Stromal cell of bone marrow (primary cell): Measurements from ENCODE around the gene AFG1L.
"Not testable (repeated sequence)": the region's sequence is repeated elsewhere in the genome, so short reads cannot be mapped to it uniquely, and the experiment has no call there.

Source experiments
- DNase-seq: peaks from one replicate; pipeline ENCODE4 v3.0.0-alpha.2; 2012; ENCODE audit warnings: low read depth

AFG1L gene

DNA sequence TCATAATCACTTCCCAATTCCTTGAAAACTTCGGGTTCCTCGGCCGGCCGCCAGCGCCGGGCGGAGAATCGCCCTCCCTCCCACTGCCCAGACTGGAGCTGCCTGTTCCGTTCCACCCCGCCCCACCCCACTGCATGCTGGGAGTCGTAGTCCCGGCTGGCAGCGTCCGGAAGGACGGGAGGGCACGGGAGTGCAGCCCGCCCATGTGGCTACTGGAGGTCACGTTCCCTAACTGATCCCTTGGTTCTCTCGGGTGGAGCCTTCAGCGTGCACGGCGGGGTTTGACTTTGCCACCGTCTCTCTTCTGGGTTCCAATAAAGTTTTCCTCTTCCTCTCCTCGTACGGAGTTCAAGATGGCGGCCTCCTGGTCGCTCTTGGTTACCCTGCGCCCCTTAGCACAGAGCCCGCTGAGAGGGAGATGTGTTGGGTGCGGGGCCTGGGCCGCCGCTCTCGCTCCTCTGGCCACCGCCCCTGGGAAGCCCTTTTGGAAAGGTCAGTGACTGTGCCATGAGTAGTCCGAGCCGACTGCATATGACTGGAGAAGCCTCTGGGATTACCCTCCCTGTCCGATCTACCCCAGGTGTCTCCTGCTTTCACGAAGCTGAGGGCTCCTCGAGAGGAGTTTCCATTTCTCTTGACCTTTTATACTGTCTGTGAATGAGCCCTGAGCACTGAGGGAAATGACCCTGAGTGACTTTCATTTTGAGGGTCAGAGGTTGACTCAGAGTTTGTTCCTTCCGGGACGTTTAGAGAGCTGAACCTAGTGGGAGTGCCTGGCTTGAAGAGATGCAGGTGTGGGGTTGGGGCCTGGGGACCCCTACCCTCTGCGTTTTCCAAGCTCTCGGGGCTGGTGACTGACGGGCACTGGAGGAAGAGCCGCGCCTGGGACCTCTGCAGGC lies at the start of gene AFG1L:
AFG1L (plus strand) TSS at position 328 of the 899 bp plus-strand sequence; CDS start at position 354, 26 bp downstream.
- peak; percentile 80 for DNase-seq

DNA sequence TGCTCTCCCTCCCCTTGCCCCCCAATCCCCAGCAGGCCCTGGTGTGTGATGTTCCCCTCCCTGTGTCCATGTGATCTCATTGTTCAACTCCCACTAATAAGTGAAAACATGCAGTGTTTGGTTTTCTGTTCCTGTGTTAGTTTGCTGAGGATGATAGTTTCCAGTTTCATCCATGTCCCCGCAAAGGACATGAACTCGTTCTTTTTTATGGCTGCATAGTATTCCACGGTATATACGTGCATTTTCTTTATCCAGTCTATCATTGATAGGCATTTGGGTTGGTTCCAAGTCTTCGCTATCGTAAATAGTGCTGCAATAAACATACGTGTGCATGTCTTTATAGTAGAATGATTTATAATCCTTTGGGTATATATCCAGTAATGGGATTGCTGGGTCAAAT lies 49.8 kb upstream of the AFG1L start:
- DNase-seq, result not testable (repeated sequence)

GRCh38 chr6:108247965-108248536 lies 46.8 kb upstream of the AFG1L start:
- DNase-seq, result no peak

DNA sequence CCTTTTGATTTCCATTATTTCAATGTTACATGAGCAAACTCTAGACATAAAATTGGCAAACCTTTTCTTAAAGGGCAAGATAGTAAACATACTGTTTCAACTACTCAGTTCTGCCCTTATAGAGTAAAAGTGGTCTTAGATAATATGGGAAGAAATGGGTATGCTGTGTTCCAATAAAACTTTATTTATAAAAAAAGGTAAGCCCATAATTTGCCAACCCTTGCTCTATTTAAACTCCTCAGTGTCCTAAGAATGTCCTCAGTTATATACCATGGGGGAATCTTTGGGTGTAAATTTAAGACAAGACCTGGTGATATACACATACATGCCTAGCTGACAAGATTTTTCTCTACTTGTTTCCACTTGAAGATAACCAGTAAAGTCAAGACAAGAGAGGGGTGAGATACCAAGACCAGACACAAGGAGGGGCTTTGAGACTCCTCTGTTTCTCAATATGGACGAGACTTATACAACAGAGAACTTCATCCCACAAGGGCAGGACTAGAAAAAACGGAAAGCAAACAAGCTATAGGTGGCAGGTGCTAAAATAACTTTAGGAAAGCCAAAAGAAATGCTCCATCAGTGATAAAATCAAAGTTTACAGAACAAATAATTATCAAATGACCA lies 44.5 kb upstream of the AFG1L start:
- DNase-seq, result no peak

DNA sequence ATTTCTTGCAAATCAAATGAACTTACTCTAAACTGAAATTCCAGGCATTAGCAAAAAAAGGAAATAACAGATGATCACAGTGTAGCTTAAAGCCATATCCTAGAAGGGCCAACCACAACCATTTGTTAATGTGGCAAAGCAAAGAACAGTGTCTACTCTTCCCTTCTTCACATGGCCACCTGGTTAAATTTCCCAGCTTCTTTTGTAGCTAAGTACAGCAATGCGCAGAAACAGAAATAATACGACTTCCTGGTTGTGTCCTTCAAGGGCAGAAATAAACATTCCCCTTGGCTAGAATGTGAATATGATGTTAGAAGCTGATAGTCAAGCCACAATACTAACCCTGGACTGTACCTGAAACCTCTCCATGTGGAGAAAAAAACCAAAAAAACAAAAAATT lies 43.6 kb upstream of the AFG1L start:
- no peak for DNase-seq

DNA sequence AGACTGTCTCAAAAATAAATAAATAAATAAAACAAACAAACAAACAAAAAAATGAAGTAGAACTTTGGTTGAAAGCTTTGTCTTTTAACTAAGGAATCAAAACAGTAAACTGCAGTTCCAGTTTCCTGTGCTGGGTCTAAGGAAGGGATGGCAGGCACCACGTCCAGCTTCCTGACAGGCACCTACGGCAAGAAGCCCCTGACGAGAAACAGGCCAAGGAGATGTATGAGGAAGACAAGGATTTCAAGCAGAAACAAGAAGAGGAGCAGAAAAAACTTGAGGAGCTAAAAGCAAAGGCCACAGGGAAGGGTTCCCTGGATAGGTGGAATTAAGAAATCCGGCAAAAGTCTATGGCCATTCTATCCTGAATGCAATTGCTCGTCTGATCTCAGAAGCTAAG lies 42.8 kb upstream of the AFG1L start:
- no peak for DNase-seq

GRCh38 chr6:108253241-108253640 lies 41.6 kb upstream of the AFG1L start:
- DNase-seq, result no peak

DNA sequence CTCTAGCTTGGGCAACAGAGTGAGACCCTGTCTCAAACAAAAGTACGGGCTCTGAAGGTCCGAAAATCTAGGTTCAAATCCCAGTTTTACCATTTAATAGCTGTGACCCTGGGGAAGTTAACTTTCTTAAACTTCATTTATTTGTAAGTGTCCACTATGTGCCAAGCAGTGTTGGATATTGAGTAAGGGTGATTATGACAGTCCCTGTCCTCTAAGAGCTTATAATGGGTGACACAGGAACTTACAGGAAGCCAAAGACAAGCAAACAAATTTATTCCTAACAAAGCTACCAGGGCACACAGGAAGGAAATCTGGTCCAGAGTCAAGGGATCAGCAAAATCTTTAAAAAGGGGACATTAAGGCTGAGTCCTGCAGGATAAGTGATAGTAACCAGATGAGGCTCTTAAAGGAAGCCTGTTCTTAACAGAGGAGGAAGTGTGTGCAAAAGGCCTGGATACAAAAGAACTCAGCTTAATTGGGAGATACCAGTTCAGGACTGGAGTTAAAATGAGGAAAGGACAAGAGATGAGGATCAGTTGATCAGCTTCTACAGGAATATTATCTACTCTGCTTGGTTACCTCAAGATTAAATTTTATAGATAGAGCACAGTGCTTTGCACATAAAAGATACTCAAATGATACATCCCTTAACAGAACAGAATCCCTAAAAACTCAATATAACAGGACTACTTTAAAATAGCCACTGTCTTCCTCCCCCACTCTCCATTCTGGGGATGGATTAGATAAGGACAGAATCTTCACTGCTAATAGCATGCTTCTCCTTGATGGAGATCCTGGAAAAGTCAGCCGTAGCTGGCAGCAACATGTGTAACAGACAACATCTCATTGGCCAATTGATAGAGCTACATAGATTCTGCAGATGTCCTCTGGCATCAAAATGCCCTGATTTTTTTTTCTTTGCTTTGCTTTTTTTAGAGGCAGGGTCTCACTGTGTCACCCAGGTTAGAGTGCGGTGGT lies 40.1 kb upstream of the AFG1L start:
- DNase-seq, result no peak

GRCh38 chr6:108260126-108260808 lies 34.6 kb upstream of the AFG1L start:
- DNase-seq, result peak; percentile 21

DNA sequence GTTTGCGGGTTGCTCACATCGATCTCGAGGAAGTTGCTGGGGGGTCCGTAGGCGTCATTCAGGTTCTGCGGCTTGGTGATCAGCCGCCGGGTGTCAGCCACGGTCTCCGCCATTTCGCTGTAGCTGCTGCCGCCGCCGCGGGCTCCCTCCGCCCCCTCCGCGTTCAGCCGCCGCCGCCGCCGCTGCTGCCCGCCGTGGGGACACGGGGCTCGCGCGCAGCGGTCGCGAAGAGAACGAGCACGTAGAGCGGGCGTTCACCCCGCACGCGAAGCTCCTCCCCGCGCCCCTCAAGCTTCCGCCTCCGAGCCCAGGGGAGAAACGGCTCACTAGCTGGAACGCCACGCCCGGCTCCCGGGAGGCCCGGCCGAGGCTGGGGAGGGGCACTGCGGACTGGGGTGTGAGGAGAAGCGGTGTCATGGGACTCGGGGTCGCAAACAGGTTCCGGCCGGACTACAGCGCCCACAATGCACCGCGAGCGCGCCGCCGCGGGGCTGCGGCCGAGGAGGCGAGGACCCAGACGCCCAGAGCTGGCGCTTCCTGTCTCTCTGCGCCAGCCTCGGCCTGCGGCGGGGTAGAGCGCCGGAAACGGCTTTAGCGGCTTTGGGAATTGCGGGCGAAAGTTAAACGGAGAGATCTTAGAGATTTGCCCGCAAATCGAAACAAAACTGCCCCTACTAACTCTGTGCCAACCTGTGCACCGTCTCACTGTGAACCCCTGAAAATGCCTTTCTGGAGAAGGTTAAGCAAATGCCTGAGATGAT lies 33.9 kb upstream of the AFG1L start, which contains the start of gene SNX3:
SNX3 (minus strand) TSS at position 232 of the 761 bp plus-strand sequence; CDS start at position 113, 119 bp downstream.
- DNase-seq, result peak; percentile 89

DNA sequence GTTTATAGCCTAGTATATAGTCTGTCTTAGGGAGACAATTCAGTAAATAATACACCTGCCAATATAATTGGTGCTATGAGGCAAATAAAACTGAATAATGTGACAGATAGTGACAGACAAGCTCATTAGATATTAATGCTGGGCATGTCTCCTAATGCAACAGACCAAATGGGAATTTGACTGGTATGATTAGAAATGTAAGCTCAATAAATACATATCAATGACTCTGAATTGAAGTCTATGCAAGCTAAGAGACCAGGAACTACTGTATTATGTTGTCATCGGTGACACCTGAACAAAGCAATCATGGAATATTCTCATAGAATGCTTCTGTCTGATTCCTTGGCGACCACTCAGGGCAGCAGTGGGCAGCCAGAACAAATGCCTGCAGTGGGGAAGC lies 31.5 kb upstream of the AFG1L start:
- no peak for DNase-seq

DNA sequence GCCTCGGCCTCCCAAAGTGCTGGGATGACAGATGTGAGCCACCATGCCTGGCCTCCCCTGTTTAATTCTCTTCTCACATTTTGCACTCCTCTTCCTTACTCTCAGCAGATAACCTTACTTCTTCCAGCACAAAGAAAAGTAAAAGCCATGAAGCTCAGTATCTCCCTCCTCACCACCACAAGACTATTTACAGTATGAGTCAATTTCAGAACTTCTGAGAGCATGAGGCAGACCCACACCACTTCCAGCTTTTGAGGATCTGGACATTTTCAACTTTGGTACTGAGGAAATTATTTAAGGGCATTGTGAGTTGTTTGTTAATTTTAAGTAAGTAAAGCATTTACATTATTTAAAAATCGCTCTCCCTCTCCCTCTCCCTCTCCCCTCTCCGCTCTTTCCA lies 26.0 kb upstream of the AFG1L start:
- DNase-seq, result no peak

GRCh38 chr6:108269955-108270354 lies 24.9 kb upstream of the AFG1L start:
- not testable (repeated sequence) for DNase-seq

DNA sequence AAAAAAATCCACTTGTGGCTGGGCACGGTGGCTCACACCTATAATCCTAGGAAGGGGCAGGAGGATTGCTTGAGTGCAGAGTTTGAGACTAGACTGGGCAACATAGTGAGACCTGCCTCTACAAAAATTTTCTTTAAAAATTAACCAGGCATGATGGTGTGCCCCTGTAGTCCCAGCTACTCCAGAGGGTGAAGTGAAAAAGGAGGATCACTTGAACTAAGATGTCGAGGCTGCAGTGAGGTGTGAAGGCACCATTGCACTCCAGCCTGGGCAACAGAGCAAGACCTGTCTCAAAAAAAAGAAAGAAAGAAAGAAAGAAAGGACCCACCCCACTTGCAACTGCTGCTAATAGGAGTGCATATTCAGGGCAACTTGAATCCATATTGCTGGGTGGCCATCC lies 20.3 kb upstream of the AFG1L start:
- DNase-seq, result no peak

DNA sequence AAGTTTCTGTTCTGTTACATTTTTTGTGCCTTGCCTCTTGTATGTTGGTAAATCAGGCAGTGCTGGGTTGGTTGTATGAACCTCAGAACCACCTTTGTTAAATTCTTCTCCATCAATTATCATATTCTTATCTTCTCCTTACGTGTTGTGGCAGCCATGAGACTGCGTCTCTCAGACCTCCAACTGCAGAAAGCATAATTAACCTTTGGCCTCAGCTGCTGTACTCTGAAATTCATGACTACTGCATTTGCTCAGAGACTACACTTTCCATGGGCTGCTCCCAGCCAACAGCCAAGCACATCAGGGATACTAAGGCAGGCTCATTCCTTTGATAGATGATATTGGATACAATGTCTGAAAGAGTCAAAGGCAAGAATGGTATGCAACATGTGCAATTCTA lies 18.9 kb upstream of the AFG1L start:
- DNase-seq, result no peak

- no peak for DNase-seq
Measured at GRCh38 chr6:108277295-108277694, 17.6 kb upstream of the AFG1L start.

DNA sequence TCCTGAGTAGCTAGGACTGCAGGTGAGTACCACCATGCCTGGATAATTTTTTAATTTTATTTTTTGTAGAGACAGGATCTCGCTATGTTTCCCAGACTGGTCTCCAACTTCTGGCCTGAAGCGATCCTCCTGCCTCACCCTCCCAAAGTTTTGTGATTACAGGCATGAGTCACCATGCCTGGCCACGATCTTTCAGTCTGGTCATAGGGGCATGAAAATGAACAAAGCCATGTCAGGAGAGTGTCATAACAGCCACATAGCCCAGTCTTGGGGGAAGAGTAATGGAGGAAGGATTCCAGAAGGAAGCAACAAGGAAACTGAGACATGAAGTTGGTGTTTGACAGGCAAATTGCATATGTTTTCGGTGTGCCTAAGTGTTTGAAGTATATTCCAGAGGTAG lies 17.0 kb upstream of the AFG1L start:
- no peak for DNase-seq

- DNase-seq, result no peak
Measured at GRCh38 chr6:108285381-108285780, 9.5 kb upstream of the AFG1L start.

DNA sequence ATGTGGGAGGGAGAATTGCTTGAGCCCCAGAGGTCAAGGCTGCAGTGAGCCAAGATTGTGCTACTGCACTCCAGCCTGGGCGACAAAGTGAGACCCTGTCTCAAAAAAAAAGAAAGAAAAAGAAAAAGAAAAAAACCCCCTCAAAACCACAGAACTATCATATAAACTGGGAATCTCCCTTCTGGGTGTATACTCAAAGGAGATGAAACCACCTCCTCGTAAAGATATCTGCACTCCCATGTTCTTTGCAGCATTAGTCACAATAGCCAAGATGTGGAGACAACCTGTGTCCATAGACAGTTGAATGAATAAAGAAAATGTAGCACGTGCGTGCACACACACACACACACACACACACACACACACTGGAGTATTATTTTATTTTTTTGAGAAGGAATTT lies 8.5 kb upstream of the AFG1L start:
- DNase-seq, result no peak

GRCh38 chr6:108287373-108287772 lies 7.5 kb upstream of the AFG1L start:
- DNase-seq, result no peak
